Activated T-cell treated with anti-CD3 and anti-CD28 coated beads, Interleukin-2, amount 50 U/mL, for 72 hours (primary cell): ENCODE measurements around the gene MIDN. TPM values are rescaled to one million over a fixed set of nuclear protein-coding genes. Genes with fewer than 3 reads are reported as not detected.

ENCODE experiments used
- ATAC-seq, 2 donors: fragments of 150-1000 bp; cut with Tn5 transposase; replicated peaks in 1 of 2; 2 replicates each; pipeline ENCODE4 v1.10.0; 2021; ENCODE audit warnings: moderate library complexity in 2 of 2, mild to moderate bottlenecking in 1 of 2
- DNase-seq, 2 donors: peaks; one replicate each; pipeline ENCODE4 v3.0.0; 2021 to 2022; ENCODE audit warnings: mixed read lengths in 1 of 2
- H3K27ac Mint-ChIP-seq: one replicate; pipeline ENCODE4 v1.8.0; 2022; ENCODE audit warnings: mild to moderate bottlenecking, moderate library complexity, mixed read lengths
- H3K27me3 Mint-ChIP-seq: one replicate; pipeline ENCODE4 v1.8.0; 2022; ENCODE audit warnings: low read depth, mixed read lengths
- H3K36me3 Mint-ChIP-seq, 2 donors: one replicate each; pipeline ENCODE4 v1.8.0; 2022; ENCODE audit warnings: mixed read lengths in 2 of 2, mild to moderate bottlenecking in 1 of 2; ENCODE audit not compliant: insufficient read depth in 2 of 2
- H3K4me1 Mint-ChIP-seq: one replicate; pipeline ENCODE4 v1.8.0; 2022; ENCODE audit warnings: low read depth, mixed read lengths
- H3K4me3 Mint-ChIP-seq, 2 donors: one replicate each; pipeline ENCODE4 v1.8.0; 2022; ENCODE audit warnings: mild to moderate bottlenecking in 2 of 2, mixed read lengths in 2 of 2, moderate library complexity in 2 of 2
- H3K9me3 Mint-ChIP-seq, 2 donors: one replicate each; pipeline ENCODE4 v1.8.0; 2022; ENCODE audit warnings: mixed read lengths in 2 of 2
- total RNA-seq, 2 donors: library from RNA; stranded (reverse); gene quantifications; one replicate each; pipeline ENCODE4 v1.2.3, GENCODE V29; 2022

Gene MIDN
- total RNA-seq, 2 donors from 2014 or later, result 72.3 to 75.4 TPM

- no peak for ATAC-seq
Observed at GRCh38 chr19:1224847-1225246, 23.5 kb upstream of the MIDN start.

GRCh38 chr19:1225440-1226226, 22.8 kb upstream of the MIDN start:
- ATAC-seq (no peak), DNase-seq (no peak)
- no peak overlapping the region for H3K27ac Mint-ChIP-seq
- no peak overlapping the region for H3K4me3 Mint-ChIP-seq
- H3K4me1 Mint-ChIP-seq, result no peaks in the 10 kb centered on the region
- no peaks in the 10 kb centered on the region for H3K9me3 Mint-ChIP-seq
- no peaks in the 10 kb centered on the region for H3K27me3 Mint-ChIP-seq
- H3K36me3 Mint-ChIP-seq, result no peaks in the 10 kb centered on the region

More at GRCh38 chr19:1224847-1225246, 23.5 kb upstream of the MIDN start:
- no peaks in the 10 kb centered on the region for H3K27me3 Mint-ChIP-seq
- no peaks in the 10 kb centered on the region for H3K4me1 Mint-ChIP-seq
- H3K4me3 Mint-ChIP-seq, result no peak overlapping the region
- no peak for DNase-seq
- H3K36me3 Mint-ChIP-seq, result no peaks in the 10 kb centered on the region
- H3K27ac Mint-ChIP-seq, result no peak overlapping the region
- no peaks in the 10 kb centered on the region for H3K9me3 Mint-ChIP-seq

GRCh38 chr19:1226227-1226518, 22.2 kb upstream of the MIDN start:
- Mint-ChIP-seq H3K4me1 (no peaks in the 10 kb centered on the region), H3K27ac (no peak overlapping the region), H3K9me3 (no peaks in the 10 kb centered on the region), H3K4me3 (no peak overlapping the region), H3K27me3 (no peaks in the 10 kb centered on the region), H3K36me3 (no peaks in the 10 kb centered on the region)
- DNase-seq, result no peak
- ATAC-seq, result no peak

DNA sequence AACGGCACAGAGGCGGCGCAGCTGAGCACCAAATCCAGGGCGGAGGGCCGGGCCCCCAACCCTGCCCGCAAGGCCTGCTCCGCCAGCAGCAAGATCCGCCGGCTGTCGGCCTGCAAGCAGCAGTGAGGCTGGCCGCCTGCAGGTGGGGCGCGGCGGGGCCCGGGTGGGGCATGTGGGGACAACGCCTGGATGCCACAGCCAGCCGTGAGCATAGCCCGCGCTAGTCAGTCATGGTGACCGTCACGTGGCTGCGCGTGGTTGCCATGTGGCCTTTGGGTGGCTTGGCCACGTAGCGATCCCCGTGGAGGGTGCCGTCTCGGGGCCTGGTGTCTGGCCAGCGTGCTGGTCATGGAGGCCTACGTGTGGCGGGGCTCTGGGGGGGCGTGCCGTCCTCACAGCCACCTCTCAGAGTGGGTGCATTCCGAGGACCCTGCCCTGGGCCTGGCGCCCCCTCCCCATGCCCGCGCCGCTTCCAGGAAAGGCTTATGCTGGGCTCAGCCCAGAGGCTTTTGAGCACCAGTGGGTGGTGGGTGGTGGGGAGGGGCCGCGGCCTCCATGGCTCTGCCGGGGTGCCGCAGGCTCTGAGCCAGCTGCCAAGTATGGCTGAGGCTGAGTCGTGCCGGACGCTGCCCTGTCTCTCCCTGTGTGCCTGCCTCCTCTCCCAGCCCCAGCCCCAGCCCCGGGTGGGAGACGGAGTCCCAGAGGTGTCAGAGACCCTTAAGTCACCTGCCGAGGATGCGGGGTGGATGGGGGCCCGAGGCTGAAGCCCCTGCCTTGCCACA, 21.7 kb upstream of the MIDN start:
- H3K4me1 Mint-ChIP-seq, result no peaks in the 10 kb centered on the region
- H3K36me3 Mint-ChIP-seq, result no peaks in the 10 kb centered on the region
- H3K9me3 Mint-ChIP-seq, result no peaks in the 10 kb centered on the region
- H3K27ac Mint-ChIP-seq, result no peak overlapping the region
- ATAC-seq (no peak), DNase-seq (no peak)
- no peaks in the 10 kb centered on the region for H3K27me3 Mint-ChIP-seq
- no peak overlapping the region for H3K4me3 Mint-ChIP-seq

- H3K4me3 Mint-ChIP-seq, result no peak overlapping the region
- ATAC-seq (no peak), DNase-seq (no peak)
- H3K36me3 Mint-ChIP-seq, result no peaks in the 10 kb centered on the region
- no peaks in the 10 kb centered on the region for H3K9me3 Mint-ChIP-seq
- no peaks in the 10 kb centered on the region for H3K27me3 Mint-ChIP-seq
- no peaks in the 10 kb centered on the region for H3K4me1 Mint-ChIP-seq
- H3K27ac Mint-ChIP-seq, result no peak overlapping the region
Observed at GRCh38 chr19:1227304-1228054, 20.9 kb upstream of the MIDN start.

- DNase-seq (no peak), ATAC-seq (no peak)
- H3K27ac Mint-ChIP-seq, result no peak overlapping the region
- H3K4me3 Mint-ChIP-seq, result no peak overlapping the region
- H3K4me1 Mint-ChIP-seq, result no peaks in the 10 kb centered on the region
- no peaks in the 10 kb centered on the region for H3K9me3 Mint-ChIP-seq
- no peaks in the 10 kb centered on the region for H3K36me3 Mint-ChIP-seq
- no peaks in the 10 kb centered on the region for H3K27me3 Mint-ChIP-seq
Observed at GRCh38 chr19:1228161-1228957, 20.0 kb upstream of the MIDN start.

DNA sequence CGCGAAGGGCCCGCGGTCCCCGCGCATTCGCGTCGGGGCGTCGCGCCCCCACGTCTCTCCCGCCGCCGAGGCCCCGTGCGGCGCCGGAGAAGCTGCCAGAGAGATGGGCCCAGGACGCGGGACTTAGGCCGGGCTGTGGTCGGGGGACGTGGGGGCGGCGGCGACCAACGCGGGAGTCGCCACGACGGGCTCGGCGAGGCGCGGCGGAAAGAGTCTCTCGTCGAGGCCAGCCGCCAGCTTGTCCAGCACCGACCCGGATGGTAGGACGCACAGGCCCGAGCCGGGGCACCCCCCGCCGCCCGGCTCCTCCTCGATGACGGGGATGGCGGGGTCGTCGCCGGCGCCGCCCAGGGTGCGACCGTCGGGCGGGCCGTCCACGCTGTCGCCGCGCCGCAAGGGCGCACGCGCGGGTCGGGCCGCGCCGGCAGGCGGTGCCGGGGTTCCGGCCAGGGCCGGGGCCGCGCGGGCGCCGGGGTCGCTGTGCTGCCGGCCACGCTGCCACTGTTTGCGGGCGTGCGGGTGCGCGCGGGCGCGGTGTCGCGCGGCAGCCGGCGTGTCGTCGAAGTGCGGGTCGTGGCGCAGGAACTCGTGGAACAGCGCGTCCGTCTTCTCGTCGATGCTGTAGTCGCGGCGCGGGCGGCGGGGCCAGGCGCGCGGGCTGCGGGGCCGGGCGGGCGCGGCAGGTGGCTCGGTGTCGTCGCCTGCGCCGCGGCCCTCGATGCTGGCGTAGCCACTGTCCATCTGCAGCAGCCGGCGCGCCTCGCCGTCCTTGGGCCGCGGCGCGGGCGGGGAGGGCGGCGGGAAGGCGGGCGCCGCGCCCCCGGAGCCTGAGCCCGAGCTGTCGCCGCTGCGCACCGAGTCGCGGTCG, 19.1 kb upstream of the MIDN start:
- H3K4me1 Mint-ChIP-seq, result no peaks in the 10 kb centered on the region
- H3K4me3 Mint-ChIP-seq, result no peak overlapping the region
- no peak overlapping the region for H3K27ac Mint-ChIP-seq
- ATAC-seq (no peak), DNase-seq (no peak)
- no peaks in the 10 kb centered on the region for H3K36me3 Mint-ChIP-seq
- H3K27me3 Mint-ChIP-seq, result no peaks in the 10 kb centered on the region
- no peaks in the 10 kb centered on the region for H3K9me3 Mint-ChIP-seq

DNA sequence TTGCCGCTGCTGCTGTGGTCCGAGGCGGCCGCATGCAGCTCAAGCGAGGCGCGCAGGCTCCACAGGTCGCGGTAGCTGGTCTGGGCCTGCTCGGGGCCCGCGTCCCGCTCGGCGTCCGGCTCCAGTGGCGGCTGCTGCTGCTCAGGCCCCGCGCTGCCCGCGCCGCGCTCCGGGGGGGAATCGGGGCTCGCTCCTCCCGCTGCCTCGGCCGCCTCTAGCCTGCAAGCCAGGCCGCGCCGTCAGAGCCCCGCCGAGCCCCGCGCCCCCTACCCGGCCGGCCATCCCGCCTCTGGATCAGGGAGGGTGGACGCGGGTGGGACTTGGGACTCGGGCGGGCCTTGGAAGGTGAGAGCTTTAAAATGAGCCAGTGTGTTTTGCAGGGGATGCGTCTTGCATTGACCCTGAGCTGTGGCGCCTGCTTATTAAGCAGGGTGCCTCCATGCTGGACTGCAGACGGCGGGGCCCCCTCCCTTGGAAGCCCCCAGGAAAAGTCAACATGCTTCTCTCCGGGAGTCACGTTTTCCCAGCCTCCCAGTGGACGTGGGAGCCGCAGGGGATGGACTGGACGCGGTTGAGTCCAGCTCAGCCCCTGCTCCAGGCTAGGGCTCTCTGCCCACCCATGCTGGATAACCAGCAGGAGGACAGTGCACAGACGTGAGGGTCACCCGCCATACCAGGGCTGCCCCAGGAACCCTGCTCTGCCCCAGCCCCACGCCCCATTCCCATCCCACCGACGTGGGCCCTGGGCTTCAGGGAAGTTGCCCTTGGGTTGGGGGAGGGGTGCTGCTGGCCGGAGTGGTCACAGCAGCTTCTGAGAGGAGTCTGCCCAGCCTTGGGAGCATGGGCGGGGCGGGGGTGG, 18.2 kb upstream of the MIDN start:
- H3K27me3 Mint-ChIP-seq, result no peaks in the 10 kb centered on the region
- H3K4me1 Mint-ChIP-seq, result no peaks in the 10 kb centered on the region
- no peaks in the 10 kb centered on the region for H3K9me3 Mint-ChIP-seq
- H3K36me3 Mint-ChIP-seq, result no peaks in the 10 kb centered on the region
- DNase-seq (no peak), ATAC-seq (no peak)
- H3K27ac Mint-ChIP-seq, result no peak overlapping the region
- no peak overlapping the region for H3K4me3 Mint-ChIP-seq

DNA sequence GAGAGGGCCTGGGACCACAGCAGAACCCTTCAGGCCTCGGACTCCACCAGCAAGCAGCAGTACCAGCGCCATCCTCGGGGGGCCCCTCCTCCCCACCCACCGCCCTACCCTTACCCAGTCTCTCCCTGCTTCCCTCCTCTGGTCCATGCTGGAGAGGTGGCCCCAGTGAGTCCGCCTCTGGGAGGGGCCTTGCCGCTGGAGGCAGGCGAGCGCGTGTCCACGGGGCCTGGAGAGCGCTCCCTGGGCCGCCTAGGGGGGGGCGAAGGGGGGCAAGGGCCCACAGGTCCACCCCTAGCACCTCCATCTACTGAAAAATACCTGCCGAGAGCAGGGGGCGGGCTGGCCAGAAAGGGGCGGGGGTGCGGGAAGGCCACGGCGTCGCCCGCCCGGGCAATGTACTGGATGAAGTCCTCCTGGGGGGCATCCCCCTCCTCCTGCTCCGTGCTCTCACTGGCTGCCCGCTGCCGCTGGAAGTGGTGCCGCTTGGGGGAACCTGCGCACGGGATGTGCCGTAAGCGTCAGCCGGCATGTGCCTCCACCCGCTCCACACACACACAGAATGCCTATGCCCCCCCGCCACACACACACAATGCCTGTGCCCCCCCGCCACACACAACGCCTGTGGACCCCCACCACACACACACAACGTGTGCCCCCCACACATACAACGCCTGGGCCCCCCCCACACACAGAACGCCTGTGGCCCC, 17.4 kb upstream of the MIDN start:
- no peak for ATAC-seq
- Mint-ChIP-seq H3K36me3 (no peaks in the 10 kb centered on the region), H3K9me3 (no peaks in the 10 kb centered on the region), H3K4me1 (no peaks in the 10 kb centered on the region), H3K27ac (no peak overlapping the region), H3K27me3 (no peaks in the 10 kb centered on the region), H3K4me3 (no peak overlapping the region)
- DNase-seq, result no peak

GRCh38 chr19:1231729-1232637, 16.4 kb upstream of the MIDN start:
- Mint-ChIP-seq H3K4me1 (no peaks in the 10 kb centered on the region), H3K36me3 (no peaks in the 10 kb centered on the region), H3K27me3 (no peaks in the 10 kb centered on the region), H3K4me3 (no peak overlapping the region), H3K27ac (no peak overlapping the region), H3K9me3 (no peaks in the 10 kb centered on the region)
- DNase-seq (no peak), ATAC-seq (peak in 1 of 2 donors; percentile 10)
